ENCODE measurements around the gene BMPR1A.

Gene BMPR1A

DNA sequence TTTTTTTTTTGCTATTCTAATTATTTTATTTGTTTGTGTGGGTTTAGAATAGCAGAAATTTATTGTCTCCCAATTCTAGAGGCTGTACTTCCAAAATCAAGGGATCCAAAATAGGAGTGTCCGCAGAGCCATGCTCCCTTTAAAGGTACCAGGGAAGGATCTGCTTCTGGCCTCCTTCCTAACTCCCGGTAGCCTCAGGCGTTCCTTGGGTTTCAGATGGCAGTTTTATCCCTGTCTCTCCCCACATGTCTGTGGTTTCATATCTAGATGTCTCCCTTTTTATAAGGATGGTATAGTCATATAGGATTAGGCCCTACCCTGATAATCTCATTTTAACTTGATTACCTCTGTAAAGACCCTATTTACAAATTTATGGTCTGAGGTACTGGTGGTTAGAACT is 48.4 kb downstream of the BMPR1A start:
- no peak for DNase-seq

DNA sequence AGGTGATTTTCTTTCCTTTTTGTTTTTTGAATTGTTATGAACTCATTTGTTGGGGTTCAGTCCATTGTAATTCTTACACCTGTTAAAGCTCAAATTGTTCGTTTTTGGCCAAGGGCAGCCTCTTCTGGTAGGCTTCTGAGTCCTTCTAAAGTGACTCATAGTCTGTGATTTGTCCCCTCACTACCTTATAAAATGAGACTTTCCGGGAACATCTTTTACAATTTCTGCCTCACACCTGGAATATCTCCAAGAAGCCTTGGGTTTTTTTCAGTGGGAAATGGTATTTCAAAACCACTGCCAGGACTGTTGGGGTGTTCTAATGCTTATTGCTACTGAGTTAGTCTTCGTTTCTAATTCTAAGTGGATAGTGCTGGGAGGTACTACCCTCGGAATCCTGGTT is 56.7 kb downstream of the BMPR1A start:
- no peak for DNase-seq

GRCh38 chr10:86813982-86814381 is 57.6 kb downstream of the BMPR1A start:
- no peak for DNase-seq

DNA sequence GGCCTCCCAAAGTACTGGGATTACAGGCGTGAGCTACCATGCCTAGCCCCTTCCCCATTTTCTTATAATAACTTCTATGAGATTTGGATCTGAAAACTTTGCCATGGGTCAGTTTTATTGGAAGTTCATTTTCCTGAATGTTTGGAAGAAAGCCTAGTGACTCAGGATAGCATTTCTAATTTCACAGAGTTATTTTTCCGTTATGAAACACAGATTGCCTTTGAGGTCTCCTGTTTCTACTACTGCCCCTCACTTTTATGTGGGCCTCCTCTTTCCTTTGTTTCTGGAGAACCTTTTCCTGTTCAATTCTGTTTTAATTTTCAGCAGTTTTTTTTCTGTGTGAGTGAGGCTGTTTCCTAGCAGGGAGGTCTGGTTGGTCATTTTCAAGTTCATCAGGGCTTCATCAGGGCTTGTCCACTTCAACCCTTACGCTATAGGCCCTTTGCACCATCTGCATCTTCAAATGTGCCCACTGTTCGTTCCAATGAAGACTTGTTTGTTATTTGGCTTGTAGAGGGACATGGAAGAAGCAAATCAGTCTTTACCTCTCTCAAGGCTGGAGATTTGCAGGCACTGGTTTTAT is 58.7 kb downstream of the BMPR1A start:
- DNase-seq, result no peak

DNA sequence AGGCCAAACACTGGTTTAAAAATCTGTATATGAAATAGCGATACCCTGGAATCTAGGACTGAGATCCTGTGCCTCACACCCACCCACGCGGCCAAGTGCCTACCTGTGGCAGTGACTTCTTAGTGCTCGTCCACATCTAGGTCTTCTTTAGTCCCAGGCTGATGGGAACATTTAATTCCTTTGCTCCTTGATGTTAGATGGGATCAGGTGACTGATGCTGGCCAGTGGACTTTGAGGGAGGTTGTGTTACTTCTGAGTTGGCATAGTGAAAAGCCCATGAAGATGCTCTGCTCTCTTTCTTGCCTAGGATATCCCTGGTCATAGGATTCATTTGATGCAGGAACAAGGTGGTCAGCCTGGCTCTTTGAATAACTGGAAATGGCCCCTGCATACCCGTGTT is 59.2 kb downstream of the BMPR1A start:
- DNase-seq, result no peak

DNA sequence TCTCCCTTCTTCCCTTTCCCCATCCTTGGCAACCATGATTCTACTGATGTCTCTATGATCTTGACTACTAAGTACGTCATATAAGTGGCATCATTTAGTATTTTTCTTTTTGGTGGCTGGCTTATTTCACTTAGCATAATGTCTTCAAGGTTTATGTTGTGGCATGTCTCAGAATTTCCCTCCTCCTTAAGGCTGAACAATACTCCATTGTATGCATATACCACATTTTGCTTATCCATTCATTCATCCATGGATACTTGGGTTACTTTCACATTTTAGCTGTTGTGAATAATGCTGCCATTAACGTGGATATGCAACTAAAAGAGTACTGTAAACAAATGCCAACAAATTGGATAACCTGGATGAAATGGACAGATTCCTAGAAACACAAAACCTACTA is 60.8 kb downstream of the BMPR1A start:
- DNase-seq, result no peak

DNA sequence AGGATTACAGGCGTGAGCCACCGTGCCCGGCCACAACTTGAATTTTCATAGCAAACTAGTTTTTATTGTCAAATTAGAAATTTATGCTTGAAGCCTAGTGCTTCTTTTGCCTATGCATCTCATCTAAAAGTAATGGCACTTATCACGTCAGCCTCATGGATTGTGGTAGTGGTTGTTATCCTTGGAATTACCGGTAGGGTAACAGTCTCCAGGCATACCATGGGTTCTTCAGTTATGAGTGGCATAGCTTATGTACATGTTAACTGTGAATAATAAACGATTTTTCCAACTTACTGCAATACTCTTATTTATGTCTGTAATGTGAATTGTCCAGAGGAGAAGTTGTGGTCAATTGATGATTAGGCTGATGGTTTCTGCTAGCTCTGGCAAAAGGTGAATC is 63.1 kb downstream of the BMPR1A start:
- DNase-seq, result no peak

- DNase-seq, result no peak
Observed at GRCh38 chr10:86820509-86820908, 64.1 kb downstream of the BMPR1A start.

DNA sequence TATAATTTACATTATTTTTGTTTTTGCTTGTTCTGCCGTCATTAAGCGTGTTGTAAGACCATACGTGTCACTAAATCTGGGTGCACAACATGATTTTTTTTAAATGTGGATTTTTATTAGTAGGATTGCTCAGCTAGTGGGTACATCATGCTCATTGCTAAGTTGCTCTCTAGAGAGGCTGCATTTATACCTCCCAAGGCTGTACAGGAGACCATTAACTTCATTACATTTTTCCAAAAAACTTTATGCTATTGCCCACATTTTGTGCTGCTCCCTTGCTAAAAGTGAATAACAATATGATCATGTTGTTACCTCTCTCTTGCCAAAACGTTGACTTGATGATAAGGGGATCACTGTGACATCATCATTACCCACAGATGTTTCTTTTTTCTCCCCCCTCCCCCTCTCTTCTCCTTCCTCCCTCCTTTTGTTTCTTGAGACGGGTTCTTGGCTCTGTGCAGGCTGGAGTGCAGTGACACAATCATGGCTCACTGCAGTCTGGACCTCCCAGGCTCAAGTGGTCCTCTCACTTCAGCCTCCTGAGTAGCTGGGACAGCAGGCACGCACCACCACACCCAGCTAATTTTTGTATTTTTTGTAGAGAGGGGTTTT is 65.1 kb downstream of the BMPR1A start:
- DNase-seq, result no peak

- no peak for DNase-seq
Observed at GRCh38 chr10:86823565-86823964, 67.1 kb downstream of the BMPR1A start.

- no peak for DNase-seq
Observed at GRCh38 chr10:86824151-86824550, 67.7 kb downstream of the BMPR1A start.

GRCh38 chr10:86825366-86825765 is 68.9 kb downstream of the BMPR1A start:
- no peak for DNase-seq

DNA sequence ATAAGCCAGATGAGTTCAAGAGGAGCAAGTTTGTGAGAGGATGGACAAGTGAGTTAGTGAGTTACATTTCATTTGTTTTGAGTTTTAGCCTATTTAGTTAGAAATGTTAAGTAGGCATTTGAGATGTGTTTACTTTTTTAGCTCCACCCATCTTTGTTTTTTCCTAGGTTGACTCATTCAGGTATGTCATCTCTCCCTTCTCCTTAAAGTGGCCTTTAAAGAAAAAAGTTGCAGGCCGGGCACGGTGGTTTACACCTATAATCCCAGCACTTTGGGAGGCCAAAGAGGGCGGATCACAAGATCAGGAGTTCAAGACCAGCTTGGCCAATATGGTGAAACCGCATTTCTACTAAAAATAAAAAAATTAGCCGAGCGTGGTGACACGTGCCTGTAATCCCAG is 71.2 kb downstream of the BMPR1A start:
- DNase-seq, result no peak

GRCh38 chr10:86828145-86828544 is 71.7 kb downstream of the BMPR1A start:
- DNase-seq, result no peak

GRCh38 chr10:86829472-86829871 is 73.1 kb downstream of the BMPR1A start:
- DNase-seq, result no peak

DNA sequence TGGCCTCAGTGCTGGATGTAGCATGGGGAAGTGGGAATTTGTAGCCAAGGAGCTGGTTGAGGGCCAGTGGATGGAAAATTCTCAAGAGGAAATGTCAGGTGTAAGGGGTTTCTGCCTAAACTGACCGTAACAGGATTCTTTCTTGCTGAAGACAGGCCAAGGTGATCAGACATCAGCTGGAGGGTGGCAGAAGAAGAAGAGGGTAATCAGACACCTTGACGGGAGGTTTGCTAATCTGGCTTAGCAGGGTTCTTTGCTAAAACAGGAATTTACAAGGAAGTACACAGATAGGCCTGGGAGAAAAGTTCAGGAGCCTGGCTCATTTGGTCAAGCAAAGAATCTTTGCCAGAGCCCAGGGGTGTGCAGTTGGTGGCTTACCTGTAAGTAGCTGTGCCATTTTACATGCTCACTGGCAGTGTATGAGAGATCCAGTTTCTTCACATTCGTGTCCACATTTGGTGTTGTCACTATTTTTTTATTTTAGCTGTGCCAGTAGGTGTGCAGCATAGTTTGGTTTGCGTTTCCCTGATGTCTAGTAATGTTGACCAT is 73.7 kb downstream of the BMPR1A start:
- DNase-seq, result no peak

DNA sequence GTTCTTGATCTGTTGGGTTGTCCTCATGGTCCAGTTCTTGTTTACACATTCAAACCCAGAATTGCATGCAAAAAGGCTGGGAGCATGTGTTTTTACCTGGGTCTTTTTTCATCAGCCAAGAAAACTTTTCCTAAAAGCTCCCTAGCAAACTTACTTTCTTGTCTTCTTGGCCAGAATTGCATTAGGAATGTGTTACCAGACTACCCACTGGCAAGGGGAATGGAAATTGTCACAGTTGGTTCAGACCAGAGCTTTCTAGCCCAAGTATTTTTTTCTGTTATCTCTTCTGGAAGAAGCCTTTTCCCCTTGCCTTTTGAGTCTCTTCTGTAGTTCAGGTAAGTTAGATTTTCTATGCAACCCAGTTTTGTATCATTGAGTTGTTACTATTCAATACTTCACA is 77.5 kb downstream of the BMPR1A start:
- no peak for DNase-seq

- no peak for DNase-seq
Observed at GRCh38 chr10:86836044-86836443, 79.6 kb downstream of the BMPR1A start.

DNA sequence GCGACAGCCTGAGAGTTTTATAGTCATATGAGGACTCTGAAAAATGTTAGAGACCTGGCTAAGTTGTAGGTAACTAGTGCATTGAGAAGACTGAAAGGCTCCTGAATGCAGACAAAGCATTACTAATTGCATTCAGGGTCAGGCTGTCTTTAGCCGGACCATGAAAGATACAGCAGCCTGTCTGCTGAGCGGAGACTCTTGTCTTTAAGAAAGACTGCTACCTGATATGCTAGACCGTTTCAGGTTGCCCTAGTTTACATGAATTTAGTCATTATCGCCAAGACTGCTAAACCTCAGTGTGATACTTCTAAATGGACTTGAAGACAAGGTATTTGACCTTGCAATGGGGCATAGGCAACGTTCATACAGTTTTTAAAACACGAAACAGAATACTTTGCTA is 81.2 kb downstream of the BMPR1A start:
- no peak for DNase-seq

- DNase-seq, result no peak
Observed at GRCh38 chr10:86840498-86840897, 84.1 kb downstream of the BMPR1A start.

DNA sequence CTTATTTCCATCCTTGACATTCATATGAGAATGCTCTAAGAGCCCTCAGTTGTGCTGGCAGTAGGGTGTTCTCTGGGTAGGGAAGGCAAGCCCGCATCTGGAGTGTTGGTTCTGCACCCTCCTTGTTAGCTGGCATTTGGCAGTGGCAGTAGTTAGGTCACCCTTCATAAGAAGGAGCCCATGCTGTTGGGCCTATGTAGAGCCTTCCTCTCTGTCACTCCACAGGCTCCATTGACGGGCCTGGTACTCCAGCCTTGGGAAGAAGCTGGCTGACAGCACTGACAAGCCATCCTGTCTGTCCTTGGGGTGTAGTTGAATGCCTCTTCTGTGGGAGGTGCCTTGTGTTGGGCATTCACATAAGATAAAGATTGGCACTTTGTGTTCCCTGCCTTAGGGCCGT is 89.7 kb downstream of the BMPR1A start:
- DNase-seq, result no peak

GRCh38 chr10:86848747-86849146 is 92.3 kb downstream of the BMPR1A start:
- DNase-seq, result no peak

- DNase-seq, result no peak
Observed at GRCh38 chr10:86849181-86849894, 92.9 kb downstream of the BMPR1A start.

GRCh38 chr10:86850481-86850880 is 94.1 kb downstream of the BMPR1A start:
- DNase-seq, result no peak
